ENCODE results near the gene CHID1.

The CHID1 gene

DNA sequence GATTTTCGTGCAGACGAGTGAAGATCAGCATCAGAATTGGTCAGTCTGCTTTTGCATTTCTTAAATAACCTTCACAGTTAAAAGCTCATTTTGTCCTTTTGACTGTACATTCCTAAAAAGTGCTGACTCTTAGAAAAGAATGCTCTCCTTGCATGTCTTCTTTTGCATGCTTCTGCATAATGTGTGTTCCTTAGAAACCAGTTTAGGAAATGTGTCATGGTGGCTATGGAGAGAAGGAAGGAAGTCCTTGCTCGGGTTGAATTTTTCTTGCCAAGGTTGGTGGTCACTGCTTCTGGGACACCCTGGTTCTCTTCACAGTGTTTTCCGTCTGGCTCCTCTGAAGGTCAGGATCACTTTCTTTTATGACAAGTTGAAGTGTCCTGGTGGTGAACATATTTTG is 21.8 kb upstream of the CHID1 start:
- peak; percentile 43 to 59 for DNase-seq

DNA sequence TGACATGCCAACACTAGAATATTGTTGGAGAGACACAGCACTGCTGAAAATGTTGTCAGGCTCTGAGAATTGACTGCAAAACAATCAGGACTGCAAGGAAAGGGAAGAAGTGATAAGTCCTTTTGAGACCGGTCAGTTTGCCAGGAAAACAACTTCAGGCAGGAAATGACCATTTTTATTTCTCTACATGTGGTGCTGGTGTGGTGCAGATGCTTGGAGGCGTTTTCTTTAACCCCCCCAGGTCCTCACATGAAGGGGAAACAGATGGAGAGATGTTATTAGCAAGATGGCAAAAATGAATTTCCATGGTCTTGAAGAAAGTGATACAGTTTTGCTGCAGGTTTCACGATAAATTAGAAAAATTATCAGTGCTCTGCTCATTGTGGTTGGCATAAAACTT is 20.8 kb upstream of the CHID1 start:
- DNase-seq: no peak

DNA sequence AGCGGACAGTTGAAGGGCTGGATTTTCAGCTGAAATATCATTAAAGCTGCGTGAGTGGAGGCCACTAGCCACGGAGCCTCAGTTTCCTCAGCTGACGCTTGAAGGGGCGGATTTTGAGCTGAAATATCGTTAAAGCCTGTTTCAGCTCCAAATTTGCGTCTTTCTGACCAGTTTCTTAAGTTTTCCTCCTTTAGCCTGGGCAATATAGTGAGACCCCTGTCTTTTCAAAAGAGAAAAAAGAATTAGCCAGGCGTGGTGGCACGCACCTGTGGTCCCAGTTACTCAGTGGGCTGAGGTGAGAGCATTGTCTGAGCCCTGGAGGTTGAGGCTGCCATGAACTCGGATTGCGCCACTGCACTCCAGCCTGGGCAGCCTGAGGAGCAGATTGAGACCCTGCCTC is 18.8 kb upstream of the CHID1 start:
- no peak for DNase-seq

DNA sequence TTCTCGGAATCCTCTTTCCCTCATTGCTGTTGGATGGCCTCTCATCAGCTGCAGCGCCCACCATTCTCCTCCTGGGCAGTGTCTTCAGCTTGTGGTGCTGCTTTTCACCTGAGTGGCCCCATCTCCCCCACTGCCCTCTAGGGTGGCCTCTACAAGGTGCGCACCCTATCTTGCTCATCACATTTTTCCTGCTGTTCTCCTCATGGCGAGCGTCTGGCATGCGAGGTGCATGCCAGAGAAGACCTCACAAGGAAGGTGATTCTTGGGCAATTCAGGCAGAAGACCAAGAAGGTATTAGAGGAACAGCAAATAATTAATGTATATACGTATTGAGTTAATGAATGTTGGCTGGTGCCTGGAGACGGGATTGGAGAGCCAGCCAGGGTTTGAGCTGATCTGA is 18.2 kb upstream of the CHID1 start:
- no peak for DNase-seq

DNA sequence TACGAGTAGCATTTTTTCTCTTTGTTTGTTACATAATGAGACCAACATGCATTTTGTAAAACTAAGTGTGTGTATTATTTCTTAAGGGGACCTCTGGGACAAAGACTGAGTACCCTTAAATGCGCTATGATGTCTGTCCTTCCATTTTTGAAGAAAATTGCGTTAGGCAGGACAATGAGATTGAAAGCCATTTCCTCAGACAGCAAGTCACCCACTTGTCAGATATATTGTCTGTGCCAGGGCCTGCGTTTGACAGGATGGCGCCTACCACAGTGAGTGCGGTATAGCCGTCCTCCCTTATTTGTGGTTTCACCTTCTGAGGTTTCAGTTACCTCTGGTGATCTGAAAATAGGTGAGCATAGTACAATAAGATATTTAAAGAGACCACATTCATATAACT is 17.3 kb upstream of the CHID1 start:
- no peak for DNase-seq

DNA sequence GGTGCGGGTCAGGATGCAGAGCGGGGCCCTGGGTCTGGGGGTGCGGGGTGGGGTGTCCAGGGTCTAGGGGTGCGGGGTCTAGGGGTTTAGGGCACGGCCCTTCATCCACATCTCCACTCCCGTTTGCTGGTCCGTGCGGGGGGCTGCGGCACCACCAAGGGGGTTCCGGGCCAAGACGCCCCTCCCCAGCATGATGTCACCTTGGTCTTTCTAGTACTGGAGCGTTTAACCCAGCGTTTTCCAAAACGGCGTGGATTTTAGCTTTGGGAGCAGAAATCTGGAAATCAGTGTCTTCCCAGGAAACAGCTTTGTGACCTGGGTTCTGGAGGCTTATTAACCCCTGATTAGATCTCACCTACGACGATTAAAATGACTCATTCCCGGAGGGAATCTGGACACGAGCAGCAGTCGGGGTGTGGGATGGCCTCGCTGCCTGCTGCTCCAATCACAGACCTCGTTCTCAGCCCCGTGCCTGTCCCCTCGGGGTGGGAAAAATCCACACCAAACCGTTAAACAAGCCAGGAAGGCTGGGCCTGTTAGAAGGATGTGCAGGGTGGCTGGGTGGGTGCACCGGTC is 15.8 kb upstream of the CHID1 start:
- DNase-seq: no peak

DNA sequence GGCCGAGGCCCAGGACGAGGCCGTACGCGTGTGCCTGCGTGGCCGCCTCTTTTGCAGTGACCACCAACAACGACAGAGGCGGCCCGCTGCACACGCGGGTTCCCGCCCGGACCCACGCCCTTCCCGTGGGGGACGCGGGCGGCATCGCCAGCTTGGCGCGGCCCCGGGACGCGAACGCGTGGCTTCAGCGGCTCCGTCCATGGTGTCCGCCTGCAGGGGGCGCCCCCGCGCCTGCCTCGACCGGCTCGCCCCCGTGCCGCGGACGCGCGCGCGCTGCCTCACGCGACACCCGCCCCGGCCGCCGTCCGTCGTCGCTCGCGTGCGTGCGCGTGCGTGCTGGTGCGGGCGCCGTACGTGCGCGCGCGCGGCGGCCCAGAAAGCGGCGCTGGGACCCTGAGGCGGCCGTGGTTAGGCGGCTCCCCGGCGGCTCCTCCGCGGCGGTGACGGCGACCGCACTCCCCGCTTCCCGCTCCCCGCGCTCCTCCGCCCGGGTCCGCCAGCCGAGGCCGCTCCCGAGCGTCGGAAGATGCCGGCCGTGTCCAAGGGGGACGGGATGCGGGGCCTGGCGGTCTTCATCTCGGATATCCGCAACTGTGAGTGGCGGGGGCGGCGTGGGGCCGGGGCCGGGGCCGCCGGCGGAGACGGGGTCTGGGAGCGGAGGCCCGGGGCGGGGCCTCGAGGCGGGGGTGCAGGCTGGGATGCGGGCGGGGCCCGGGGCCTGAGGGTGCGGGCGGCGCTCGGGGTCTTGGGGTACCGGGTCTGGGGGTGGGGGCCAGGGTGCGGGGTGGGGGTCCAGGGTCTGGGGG is 15.1 kb upstream of the CHID1 start, which contains the start of gene AP2A2:
AP2A2 (plus strand) TSS at position 375 of the 806 bp plus-strand sequence; CDS start at position 527, 152 bp downstream.
- peak; percentile 88 to 96 for DNase-seq

DNA sequence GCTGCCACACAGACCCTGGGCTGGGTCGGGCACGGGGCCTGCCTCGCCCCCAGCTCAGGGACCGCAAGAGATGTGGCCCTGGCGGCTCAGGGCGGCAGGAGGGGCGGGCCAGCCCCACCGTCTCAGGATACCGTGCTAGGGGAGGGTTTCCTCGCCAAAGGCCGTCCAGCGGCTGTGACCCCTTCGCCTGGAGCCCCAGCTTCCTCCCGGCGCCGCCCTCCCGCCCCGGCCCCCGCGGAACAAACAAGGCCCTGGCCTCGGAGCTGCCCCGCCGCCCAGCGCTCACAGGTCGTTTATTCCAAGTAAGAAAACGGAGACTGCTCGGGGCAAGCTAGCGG is 14.5 kb upstream of the CHID1 start:
- DNase-seq: no peak

DNA sequence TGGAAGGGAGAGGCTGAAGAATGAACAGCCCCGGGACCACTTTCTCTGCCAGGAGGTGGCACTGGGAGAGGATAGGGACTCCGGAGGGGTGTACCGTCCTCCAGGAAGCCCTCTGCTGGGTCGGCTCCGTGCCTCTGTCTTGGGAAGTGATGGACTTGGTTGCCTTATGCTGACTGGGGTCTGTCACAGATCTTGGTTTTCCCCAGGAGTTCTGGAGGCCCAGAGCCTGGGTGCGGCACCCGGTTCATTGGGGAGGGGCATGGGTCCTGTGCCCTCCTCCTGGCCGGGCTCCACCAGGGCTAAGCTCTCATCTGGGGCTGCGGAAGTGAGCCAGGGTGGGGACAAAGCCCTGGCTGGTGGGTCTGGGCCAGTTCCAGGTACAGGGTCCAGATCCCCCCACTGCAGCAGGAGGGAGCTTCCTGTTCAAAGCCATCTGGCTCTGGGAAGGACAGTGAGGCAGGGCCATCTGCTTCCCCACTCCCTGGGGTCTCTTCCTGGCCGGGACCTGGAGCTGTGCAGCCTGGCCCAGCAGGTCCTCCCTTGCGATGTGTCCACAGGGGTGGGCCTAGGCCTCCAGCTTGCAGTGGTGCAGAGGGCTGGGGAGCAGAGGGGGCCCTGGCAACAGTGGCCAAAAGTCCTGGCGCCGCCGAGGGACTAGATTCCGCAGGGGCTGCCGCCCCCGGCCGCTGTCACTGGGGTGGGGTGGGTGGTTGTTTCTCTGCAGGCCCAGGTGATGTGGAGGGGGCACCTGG is 14.0 kb upstream of the CHID1 start:
- no peak for DNase-seq

DNA sequence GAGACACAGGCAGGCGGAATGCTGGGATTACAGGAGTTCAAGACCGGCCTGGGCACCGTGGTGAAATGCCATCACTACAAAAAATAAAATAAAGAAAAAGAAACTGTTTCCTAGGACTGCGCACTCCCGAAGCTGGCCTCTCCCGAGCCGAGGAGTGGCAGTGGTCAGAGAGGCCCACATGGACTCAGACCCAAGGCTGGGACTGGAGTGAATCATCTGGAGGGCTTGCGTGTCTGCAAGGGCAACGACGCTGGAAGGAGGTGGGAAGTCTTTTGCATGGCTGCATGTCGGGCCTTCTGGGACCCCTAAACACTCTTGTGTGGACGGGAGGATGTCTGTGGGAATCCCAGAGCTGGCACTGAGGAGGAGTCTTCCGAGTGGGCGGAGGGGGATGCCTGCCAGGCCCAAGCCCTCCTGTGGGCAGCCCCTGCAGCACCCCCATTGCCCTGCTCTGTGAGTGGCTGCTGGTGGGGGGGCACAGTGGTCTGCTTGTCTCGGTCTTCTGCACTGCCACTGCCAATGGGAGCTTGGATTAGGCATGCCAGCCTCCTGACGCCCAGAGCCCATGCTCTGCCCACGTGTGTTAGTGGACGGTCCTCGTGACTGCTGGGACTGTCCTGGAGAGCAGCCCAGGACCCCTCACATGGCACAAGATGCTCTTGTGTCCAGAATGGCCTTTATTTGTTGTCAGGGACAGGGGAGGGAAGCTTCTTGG is 13.2 kb upstream of the CHID1 start:
- DNase-seq: no peak

DNA sequence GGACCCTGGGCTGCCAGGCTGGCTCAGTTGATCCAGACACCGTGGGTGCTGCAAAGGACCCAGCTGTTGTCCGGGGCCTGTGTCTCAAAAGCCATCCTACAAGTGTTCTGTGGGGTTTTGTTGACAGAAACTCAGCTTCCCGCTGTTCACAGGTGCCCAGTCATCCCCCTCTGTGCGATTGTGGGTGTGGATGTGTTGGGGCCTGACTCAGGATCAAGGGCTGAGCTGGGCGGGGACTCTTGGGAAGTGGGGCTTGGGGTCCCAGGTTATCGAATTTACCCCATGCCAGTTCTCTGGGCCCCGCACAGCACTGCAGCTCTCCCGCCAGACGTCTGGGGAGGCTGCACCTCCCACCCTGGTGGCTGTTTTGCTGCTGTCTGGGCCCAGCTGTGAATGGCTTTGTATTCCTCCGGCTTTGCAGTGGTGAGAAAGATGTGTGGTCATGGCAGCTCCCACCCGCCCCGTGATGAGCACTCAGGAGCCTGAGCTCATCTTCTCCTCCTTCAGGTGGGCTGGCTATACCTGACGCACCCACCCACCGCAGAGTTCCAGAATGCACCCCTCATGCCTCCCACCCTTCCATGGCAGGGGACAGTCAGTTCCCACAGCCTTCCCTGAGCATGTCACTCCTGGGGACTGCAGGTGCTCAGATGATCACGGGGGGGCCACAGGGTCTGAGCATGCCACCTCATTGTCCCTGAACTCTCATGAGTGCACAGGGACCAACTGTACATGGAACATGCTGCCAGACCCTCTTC is 11.5 kb upstream of the CHID1 start:
- no peak for DNase-seq

DNA sequence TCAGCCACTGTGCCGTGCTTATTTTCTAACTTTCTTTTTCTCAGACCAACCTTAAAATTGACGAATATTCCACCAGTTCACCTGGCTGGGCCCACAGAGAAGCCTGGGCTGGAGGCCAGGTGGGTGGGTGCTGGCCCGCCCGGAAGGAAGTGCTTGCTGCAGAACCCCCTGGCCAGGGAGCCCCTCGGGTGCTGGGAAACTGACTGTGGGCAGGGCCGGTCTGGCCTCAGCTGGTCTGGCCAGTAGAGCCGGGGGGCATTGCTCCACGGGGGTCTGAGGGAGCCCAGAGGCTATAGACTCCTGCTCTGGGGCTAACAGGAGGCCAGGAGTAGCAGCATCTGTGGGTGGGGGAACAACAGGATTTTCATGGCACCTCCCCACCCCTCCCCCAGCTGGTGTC is 6.8 kb upstream of the CHID1 start:
- no peak for DNase-seq

DNA sequence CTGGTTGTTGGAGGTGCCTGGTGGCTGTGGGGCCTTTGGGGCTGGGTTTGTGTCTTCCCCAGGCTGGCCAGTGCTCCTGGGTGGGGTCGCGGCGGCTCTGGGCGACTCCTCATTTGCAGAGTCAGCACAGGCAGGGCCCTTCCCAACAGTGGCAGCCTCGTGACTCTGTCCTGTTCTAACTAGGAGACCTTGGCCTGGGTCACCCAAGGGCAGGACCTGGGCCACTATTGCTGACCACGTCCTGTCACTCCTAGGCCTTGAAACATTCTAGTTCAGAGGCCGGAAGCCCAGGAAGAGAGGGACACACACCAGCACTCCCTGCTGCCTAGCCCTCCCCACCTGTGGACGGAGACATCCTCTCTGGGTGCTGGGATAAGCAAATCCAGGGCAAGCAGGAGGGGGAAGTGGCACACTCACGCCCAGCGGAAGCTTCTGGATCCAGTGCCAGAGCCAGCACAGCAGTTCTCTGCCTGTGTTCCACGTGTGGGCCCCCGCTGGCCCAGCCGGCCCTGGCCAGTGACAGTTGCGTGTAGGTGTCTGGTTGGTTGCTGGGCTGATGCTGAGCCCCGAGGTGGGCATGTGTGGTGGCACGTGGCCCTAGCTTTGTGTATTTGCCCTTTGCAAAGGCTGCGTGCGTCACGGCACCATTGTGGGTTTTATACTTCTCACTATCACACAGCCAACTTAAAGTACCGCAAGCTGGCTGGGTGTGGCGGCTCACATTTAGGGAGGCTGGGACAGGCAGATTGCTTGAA is 4.3 kb upstream of the CHID1 start:
- DNase-seq: peak in 1 of 2 donors; percentile 22

DNA sequence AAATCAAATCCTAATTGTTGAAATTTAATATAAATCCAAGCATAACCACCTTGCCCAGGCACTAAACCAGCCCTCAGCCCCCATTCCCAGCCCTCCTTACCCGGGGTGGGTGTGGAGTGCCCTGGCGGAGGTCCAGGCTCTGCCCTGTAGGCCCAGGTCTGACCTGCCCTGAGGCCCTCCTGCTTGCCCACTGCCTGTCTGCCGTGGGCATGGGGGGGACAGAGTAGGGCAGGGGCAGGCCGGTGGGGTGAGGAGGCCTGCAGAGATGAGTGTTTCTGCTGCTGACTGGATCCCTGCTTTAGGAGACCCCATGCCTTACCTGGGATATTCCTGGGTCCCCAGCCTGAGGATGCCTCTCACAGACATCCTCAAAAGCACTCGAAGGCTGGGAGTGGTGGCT is 3.6 kb upstream of the CHID1 start:
- DNase-seq: no peak

DNA sequence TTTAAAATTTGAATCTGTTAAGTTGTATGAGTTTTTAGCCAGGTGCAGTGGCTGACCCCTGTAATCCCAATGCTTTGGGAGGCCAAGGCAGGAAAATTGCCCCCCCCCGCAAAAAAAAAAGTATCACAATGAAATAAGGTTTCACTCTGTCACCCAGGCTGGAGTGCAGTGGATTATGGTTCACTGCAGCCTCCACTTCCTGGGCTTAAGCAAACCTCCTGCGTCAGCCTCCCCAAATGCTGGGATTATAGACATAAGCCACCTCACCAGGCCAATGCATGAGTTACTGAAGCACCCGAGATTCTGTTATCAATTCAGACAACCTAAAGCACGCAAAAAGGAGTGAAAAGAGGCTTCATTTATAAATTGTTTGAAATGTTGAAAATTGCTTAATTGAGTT is 2.4 kb upstream of the CHID1 start:
- no peak for DNase-seq

DNA sequence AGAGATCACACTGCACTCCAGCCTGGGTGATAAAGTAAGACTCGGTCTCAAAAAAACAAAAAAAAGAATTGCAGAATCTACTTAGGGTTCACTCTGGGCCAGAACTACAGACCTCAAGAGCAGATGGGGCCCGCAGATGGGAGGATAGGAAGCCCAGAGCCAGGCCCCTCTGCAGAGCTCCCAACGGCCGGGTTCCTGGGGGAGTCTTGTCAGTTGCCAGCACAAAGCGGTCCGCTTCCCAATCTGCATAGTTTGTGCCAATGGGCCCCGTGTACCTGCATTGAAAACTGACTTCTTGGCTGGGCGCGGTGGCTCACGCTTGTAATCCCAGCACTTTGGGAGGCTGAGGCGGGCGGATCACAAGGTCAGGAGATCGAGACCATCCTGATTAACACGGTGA is 1.7 kb upstream of the CHID1 start:
- DNase-seq: no peak

DNA sequence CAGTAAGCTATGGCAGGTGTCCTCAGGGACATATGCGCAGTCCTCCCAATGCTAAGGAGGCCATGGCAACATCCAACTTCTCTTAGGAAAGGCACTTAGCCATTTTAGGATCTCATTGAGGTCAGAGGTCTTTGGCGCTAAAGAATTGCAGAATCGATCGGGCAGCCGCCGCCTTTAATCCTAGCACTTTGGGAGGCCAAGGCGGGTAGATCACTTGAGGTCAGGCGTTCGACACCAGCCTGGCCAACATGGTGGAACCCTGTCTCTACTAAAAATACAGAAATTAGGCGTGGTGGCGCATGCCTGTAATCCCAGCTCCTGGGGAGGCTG is 1.2 kb upstream of the CHID1 start:
- DNase-seq: peak; percentile 6 to 33

DNA sequence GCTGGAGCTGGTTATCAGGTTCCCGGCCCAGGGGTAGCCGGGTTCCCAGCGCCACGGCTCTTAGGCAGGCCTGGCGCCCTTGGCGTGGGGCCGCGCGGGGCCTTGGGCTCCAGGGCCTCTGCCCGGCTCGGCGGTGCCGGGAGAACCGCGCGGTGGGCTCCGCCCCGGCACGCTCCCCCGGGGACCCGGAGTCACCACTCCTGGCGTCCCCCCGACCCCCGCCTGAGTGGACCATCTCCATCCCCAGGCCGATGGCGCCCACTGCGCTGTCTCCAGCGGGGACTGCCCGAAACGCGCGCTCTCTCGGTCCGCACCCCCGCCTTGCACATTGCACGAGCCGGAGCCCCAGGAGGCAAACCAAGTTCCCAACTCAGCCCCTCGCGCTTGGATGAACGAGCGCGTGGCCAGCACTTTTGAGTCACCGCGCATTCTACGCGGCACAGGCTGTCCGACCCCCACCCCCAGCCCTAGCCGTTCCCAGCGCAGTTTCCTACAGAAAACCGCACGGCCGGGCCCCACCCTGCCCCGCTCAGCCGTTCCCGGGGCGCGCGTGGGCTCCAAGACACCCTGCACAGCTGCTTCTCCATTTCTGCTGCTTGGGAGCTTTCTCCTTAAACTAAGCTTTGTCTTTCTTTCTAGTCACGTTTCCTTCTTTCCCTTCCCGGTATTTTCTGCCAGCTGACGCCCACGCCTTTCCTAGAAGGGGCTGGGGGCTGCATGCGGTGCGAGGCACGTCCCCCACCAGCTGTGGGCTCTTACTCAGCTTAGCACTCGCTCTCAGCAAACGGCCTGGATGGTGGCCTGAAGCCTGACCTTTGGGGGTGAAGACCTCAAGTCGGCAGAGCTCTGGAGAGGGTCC is 650 bp upstream of the CHID1 start:
- peak; percentile 80 to 83 for DNase-seq

DNA sequence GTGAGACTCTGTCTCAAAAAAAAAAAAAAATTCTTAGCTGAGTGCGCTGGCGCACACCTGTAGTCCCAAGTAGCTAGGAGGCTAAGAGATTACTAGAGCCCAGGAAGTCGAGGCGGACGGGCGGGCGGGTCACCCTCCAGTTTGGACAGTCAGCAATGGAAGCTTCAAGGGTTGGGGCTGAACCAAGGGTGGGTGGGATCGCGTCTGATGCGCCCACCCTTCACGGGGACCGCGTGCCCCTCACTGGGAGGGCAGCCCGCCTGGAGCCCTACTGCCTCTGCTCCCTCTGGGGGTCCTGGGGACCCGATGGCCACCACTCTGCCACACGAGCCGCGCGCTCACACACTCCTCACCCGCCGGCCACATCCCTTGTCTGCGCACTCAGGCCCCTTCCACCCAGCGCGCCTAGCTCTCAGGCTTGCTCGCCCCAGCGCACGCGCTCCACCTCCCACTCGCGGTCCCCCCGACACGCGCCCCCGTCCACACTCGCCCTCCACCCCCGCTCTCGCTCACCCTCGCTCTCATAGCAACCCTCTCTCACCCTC is 494 bp downstream of the CHID1 start:
- DNase-seq: peak in 1 of 2 donors; percentile 18

DNA sequence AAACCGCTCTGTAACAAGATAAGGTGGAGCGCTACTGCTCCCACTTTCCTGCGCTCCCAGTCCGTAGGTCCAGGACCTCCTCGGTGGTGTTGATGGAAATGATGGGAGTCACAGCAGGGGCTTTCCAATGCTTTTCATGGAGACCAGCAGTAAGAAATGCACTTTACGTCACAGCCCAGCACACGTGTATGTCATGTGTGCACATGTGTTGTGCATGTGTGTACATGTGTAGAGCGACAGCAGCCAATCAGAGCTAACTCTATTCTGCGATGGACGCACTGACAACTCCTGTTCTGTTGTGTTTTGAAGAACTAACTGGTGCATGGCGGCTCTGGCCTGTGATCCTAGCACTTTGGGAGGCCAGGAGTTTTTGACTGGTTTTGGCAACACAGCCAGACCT is 1.2 kb downstream of the CHID1 start:
- DNase-seq: no peak

DNA sequence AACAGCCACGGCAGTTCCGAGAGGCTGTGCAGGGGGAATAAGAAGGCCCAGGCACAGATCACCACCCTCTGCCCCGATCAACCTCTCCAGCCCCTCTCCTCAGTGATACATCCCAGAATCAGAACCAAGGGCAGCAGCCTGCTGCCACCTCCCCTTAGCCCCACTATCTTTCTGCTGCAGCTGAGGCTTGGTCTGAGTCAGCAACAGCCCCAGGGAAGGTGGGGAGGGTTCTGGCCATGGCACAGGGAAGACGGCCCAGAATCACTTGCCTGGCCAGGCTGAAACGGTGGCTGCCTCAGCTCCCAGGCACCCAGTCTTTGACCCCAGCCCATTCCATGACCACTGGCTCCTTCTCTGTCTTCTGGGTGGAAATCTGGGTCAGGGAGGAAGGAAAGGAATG is 2.3 kb downstream of the CHID1 start:
- no peak for DNase-seq

All from inflammatory macrophage (primary cell).